Neural cell (in vitro differentiated cells): ENCODE data around the gene SELENOF. TPM values are rescaled to one million over a fixed set of nuclear protein-coding genes. Genes with fewer than 3 reads are reported as not detected.
A peak's percentile ranks its signal among the peaks of the same experiment; 100 is the strongest.

ENCODE experiments used
- H2AFZ ChIP-seq: fragments of 200-600, 300-800 bp; sonication (generic), shearing (Covaris generic); 2 replicates; pipeline ENCODE4 v1.6.0; 2014; ENCODE audit warnings: low read depth, mild to moderate bottlenecking, antibody characterized with exemption, low read length, moderate library complexity
- H3F3A ChIP-seq: fragments of 200-600 bp; shearing (Covaris generic); 2 replicates; pipeline ENCODE4 v1.6.1; 2016; ENCODE audit warnings: mild to moderate bottlenecking, moderate library complexity, mixed read lengths, antibody characterized with exemption, low read length; ENCODE audit not compliant: insufficient read depth, poor library complexity, severe bottlenecking
- H3K27ac ChIP-seq: fragments of 200-600, 300-800 bp; sonication (generic), shearing (Covaris generic); 2 replicates; pipeline ENCODE4 v1.5.1; 2014; ENCODE audit warnings: mild to moderate bottlenecking, low read length, moderate library complexity
- H3K27me3 ChIP-seq: fragments of 300-800, 200-600 bp; sonication (generic), shearing (Covaris generic); 2 replicates; pipeline ENCODE4 v1.6.0; 2014; ENCODE audit warnings: mild to moderate bottlenecking, low read depth, low read length, moderate library complexity; ENCODE audit not compliant: insufficient read depth
- H3K36me3 ChIP-seq: fragments of 300-800, 200-600 bp; sonication (generic), shearing (Covaris generic); 2 replicates; pipeline ENCODE4 v1.5.1; 2014; ENCODE audit warnings: mild to moderate bottlenecking, antibody characterized with exemption, low read length, moderate library complexity; ENCODE audit not compliant: insufficient read depth
- H3K4me2 ChIP-seq: fragments of 300-800, 200-600 bp; sonication (generic), shearing (Covaris generic); 2 replicates; pipeline ENCODE4 v1.6.0; 2014; ENCODE audit warnings: mild to moderate bottlenecking, low read length
- H3K4me3 ChIP-seq: fragments of 300-800, 200-600 bp; sonication (generic), shearing (Covaris generic); 2 replicates; pipeline ENCODE4 v1.5.1; 2014; ENCODE audit warnings: mild to moderate bottlenecking, low read length, moderate library complexity
- H3K79me2 ChIP-seq: fragments of 200-600 bp; shearing (Covaris generic); replicated peaks from 2 replicates; pipeline ENCODE4 v1.6.0; 2014; ENCODE audit warnings: mild to moderate bottlenecking, low read length, moderate library complexity; ENCODE audit not compliant: insufficient read depth
- H3K9ac ChIP-seq: fragments of 300-800, 200-600 bp; sonication (generic), shearing (Covaris generic); 2 replicates; pipeline ENCODE4 v1.6.1; 2016; ENCODE audit warnings: mild to moderate bottlenecking, low read length, mixed read lengths
- H3K9me2 ChIP-seq: fragments of 200-600 bp; shearing (Covaris generic); 2 replicates; pipeline ENCODE4 v1.6.1; 2016; ENCODE audit warnings: mild to moderate bottlenecking, low read length, mixed read lengths; ENCODE audit not compliant: insufficient read depth
- H3K9me3 ChIP-seq: fragments of 200-600, 300-800 bp; sonication (generic), shearing (Covaris generic); 2 replicates; pipeline ENCODE4 v1.6.1; 2016; ENCODE audit warnings: mild to moderate bottlenecking, mixed run types, low read length, moderate library complexity, mixed read lengths
- H4K20me1 ChIP-seq: fragments of 200-600 bp; shearing (Covaris generic); 2 replicates; pipeline ENCODE4 v1.6.1; 2016; ENCODE audit warnings: mild to moderate bottlenecking, mixed run types; ENCODE audit not compliant: insufficient read depth
- CTCF ChIP-seq: fragments of 450-650 bp; IDR thresholded peaks from 2 replicates; pipeline ENCODE4 v1.5.1; 2014; ENCODE audit warnings: antibody characterized with exemption, mild to moderate bottlenecking, moderate library complexity; ENCODE audit not compliant: poor library complexity, severe bottlenecking
- EP300 ChIP-seq: fragments of 450-650 bp; conservative IDR thresholded peaks from 2 replicates; pipeline ENCODE4 v1.6.1; 2014; ENCODE audit warnings: antibody characterized with exemption, mild to moderate bottlenecking, moderate library complexity; ENCODE audit not compliant: poor library complexity, severe bottlenecking
- EZH2 ChIP-seq: fragments of 200-600, 300-800 bp; shearing (Covaris generic), sonication (generic); IDR thresholded peaks from 2 replicates; pipeline ENCODE4 v1.6.1; 2014; ENCODE audit warnings: antibody characterized with exemption, low read length, borderline replicate concordance, mild to moderate bottlenecking; ENCODE audit not compliant: insufficient read depth, poor library complexity, severe bottlenecking
- MXI1 ChIP-seq: fragments of 450-650 bp; conservative IDR thresholded peaks from 2 replicates; pipeline ENCODE4 v1.6.1; 2014; ENCODE audit warnings: antibody characterized with exemption, mild to moderate bottlenecking; ENCODE audit not compliant: poor library complexity, severe bottlenecking
- POLR2AphosphoS5 ChIP-seq: IDR thresholded peaks from 2 replicates; pipeline ENCODE4 v1.6.1; 2012
- RAD21 ChIP-seq: fragments of 450-650 bp; conservative IDR thresholded peaks from 2 replicates; pipeline ENCODE4 v1.6.1; 2014; ENCODE audit warnings: antibody characterized with exemption, mild to moderate bottlenecking, moderate library complexity
- REST ChIP-seq: IDR thresholded peaks from 2 replicates; pipeline ENCODE4 v1.6.1; 2012; ENCODE audit warnings: borderline replicate concordance
- SMC3 ChIP-seq: fragments of 450-650 bp; conservative IDR thresholded peaks from 2 replicates; pipeline ENCODE4 v1.6.1; 2014; ENCODE audit warnings: antibody characterized with exemption, mild to moderate bottlenecking, moderate library complexity; ENCODE audit not compliant: poor library complexity
- TAF1 ChIP-seq: IDR thresholded peaks from 2 replicates; pipeline ENCODE4 v1.6.1; 2012; ENCODE audit warnings: low read depth
- polyA plus RNA-seq: library from polyadenylated mRNA; depleted of rRNA; stranded (reverse); fragments of >200 nt; gene quantifications from 2 replicates; pipeline ENCODE4 v1.2.3, GENCODE V29; 2014

The SELENOF gene
- polyA plus RNA-seq, 1 donor from 2014 or later, result 198 TPM

GRCh38 chr1:86914601-86914997 is 673 bp upstream of the SELENOF start, which contains the start of gene HS2ST1 (continued):
- TF ChIP-seq SMC3 (peak; percentile 42), POLR2AphosphoS5 (peak; percentile 88)

- H4K20me1 ChIP-seq, result no peaks in the 10 kb centered on the region
Measured at GRCh38 chr1:86913399-86913895, 479 bp downstream of the SELENOF start.

More at GRCh38 chr1:86913399-86913895, 479 bp downstream of the SELENOF start:
- no peak for TF ChIP-seq EP300
- no peak for TF ChIP-seq RAD21
- TF ChIP-seq TAF1, result no peak
- TF ChIP-seq MXI1, result no peak
- TF ChIP-seq EZH2, result no peak
- no peak for TF ChIP-seq REST
- no peak for TF ChIP-seq POLR2AphosphoS5
- TF ChIP-seq SMC3, result no peak
- no peak for TF ChIP-seq CTCF
- Histone ChIP-seq H3K79me2 (peaks cover 67% of the 10 kb centered on the region), H3K9me2 (no peaks in the 10 kb centered on the region), H3F3A (no peaks in the 10 kb centered on the region), H3K9me3 (no peaks in the 10 kb centered on the region), H3K27me3 (no peaks in the 10 kb centered on the region), H3K27ac (peak overlapping the region; percentile 90), H3K4me3 (peak overlapping the region; percentile 75), H3K36me3 (no peaks in the 10 kb centered on the region), H2AFZ (peak overlapping the region; percentile 73), H3K4me2 (peak overlapping the region; percentile 62), H3K9ac (peak overlapping the region; percentile 88)
